ENCODE data around the gene RCSD1. TPM values are rescaled to one million over a fixed set of nuclear protein-coding genes. Genes with fewer than 3 reads are reported as not detected.
"Not testable (repeated sequence)": the region's sequence is repeated elsewhere in the genome, so short reads cannot be mapped to it uniquely, and the experiment has no call there.

The RCSD1 gene
- total RNA-seq, 2 donors from 2014 or later: 28.2 to 65.6 TPM

- ATAC-seq: no peak
- Mint-ChIP-seq H3K36me3 (no peaks in the 10 kb centered on the region), H3K9me3 (no peaks in the 10 kb centered on the region), H3K27ac (peak overlapping the region; percentile 26 to 85)
- DNase-seq (ENCODE audit: low spot score in 2 of 2): no peak
These were observed 76.3 kb downstream of the RCSD1 start for GRCh38 chr1:167706363-167706762.

- H3K9me3 Mint-ChIP-seq: no peaks in the 10 kb centered on the region
- H3K36me3 Mint-ChIP-seq: no peaks in the 10 kb centered on the region
- H3K27ac Mint-ChIP-seq: peak overlapping the region; percentile 38 to 85
- DNase-seq (ENCODE audit: low spot score in 2 of 2): no peak
- ATAC-seq: peak; percentile 51 to 74
These were observed 77.2 kb downstream of the RCSD1 start for GRCh38 chr1:167706931-167707877.

- ATAC-seq (peak; percentile 76 to 87), DNase-seq (ENCODE audit: low spot score in 2 of 2) (no peak)
- H3K9me3 Mint-ChIP-seq: no peaks in the 10 kb centered on the region
- peaks cover 0 to under 1% of the 10 kb centered on the region in 2 donors for H3K36me3 Mint-ChIP-seq
- H3K27ac Mint-ChIP-seq: peak overlapping the region; percentile 38 to 85
These were observed 77.9 kb downstream of the RCSD1 start for GRCh38 chr1:167707942-167708341.

- Mint-ChIP-seq H3K27ac (peak overlapping the region in 1 of 2 donors; percentile 85), H3K9me3 (no peaks in the 10 kb centered on the region), H3K36me3 (peaks cover 0 to 7% of the 10 kb centered on the region in 2 donors)
- no peak for DNase-seq (ENCODE audit: low spot score in 2 of 2)
- no peak for ATAC-seq
These were observed 78.9 kb downstream of the RCSD1 start for GRCh38 chr1:167708940-167709389.

- Mint-ChIP-seq H3K36me3 (peaks cover 5 to 15% of the 10 kb centered on the region in 2 donors), H3K9me3 (no peaks in the 10 kb centered on the region), H3K27ac (no peak overlapping the region)
- DNase-seq (ENCODE audit: low spot score in 2 of 2) (no peak), ATAC-seq (no peak)
These were observed 80.8 kb downstream of the RCSD1 start for GRCh38 chr1:167710836-167711235.

- Mint-ChIP-seq H3K36me3 (peaks cover 5 to 17% of the 10 kb centered on the region in 2 donors), H3K9me3 (no peaks in the 10 kb centered on the region), H3K27ac (no peak overlapping the region)
- ATAC-seq: no peak
- no peak for DNase-seq (ENCODE audit: low spot score in 2 of 2)
These were observed 81.8 kb downstream of the RCSD1 start for GRCh38 chr1:167711797-167712196.

- Mint-ChIP-seq H3K27ac (peak overlapping the region; percentile 92 to 99), H3K36me3 (peaks cover 5 to 17% of the 10 kb centered on the region in 2 donors), H3K9me3 (no peaks in the 10 kb centered on the region)
- peak in 1 of 2 donors; percentile 1 for ATAC-seq
- DNase-seq (ENCODE audit: low spot score in 2 of 2): no peak
These were observed 83.5 kb downstream of the RCSD1 start for GRCh38 chr1:167713330-167714081.

GRCh38 chr1:167714098-167714438, 84.0 kb downstream of the RCSD1 start:
- H3K9me3 Mint-ChIP-seq: no peaks in the 10 kb centered on the region
- no peak for DNase-seq (ENCODE audit: low spot score in 2 of 2)
- ATAC-seq: peak; percentile 74 to 77
- peak overlapping the region; percentile 99 for H3K27ac Mint-ChIP-seq
- peaks cover 5 to 17% of the 10 kb centered on the region in 2 donors for H3K36me3 Mint-ChIP-seq

GRCh38 chr1:167714439-167715156, 84.6 kb downstream of the RCSD1 start:
- Mint-ChIP-seq H3K9me3 (no peaks in the 10 kb centered on the region), H3K27ac (peak overlapping the region; percentile 99), H3K36me3 (peaks cover 5 to 17% of the 10 kb centered on the region in 2 donors)
- DNase-seq (ENCODE audit: low spot score in 2 of 2) (peak; percentile 91 to 92), ATAC-seq (peak; percentile 66 to 68)

GRCh38 chr1:167715157-167715999, 85.3 kb downstream of the RCSD1 start:
- peaks cover 5 to 17% of the 10 kb centered on the region in 2 donors for H3K36me3 Mint-ChIP-seq
- H3K27ac Mint-ChIP-seq: peak overlapping the region; percentile 99
- H3K9me3 Mint-ChIP-seq: no peaks in the 10 kb centered on the region
- peak; percentile 57 to 65 for ATAC-seq
- DNase-seq (ENCODE audit: low spot score in 2 of 2): peak; percentile 87 to 93

GRCh38 chr1:167716000-167716271, 85.9 kb downstream of the RCSD1 start:
- DNase-seq (ENCODE audit: low spot score in 2 of 2) (no peak), ATAC-seq (no peak)
- Mint-ChIP-seq H3K9me3 (no peaks in the 10 kb centered on the region), H3K36me3 (peaks cover 5 to 18% of the 10 kb centered on the region in 2 donors), H3K27ac (peak overlapping the region; percentile 99)

GRCh38 chr1:167717351-167717750, 87.3 kb downstream of the RCSD1 start:
- ATAC-seq: no peak
- H3K9me3 Mint-ChIP-seq: no peaks in the 10 kb centered on the region
- no peak for DNase-seq (ENCODE audit: low spot score in 2 of 2)
- H3K36me3 Mint-ChIP-seq: peaks cover 5 to 27% of the 10 kb centered on the region in 2 donors
- H3K27ac Mint-ChIP-seq: peak overlapping the region in 1 of 2 donors; percentile 99

GRCh38 chr1:167718914-167719691, 89.1 kb downstream of the RCSD1 start:
- no peak for DNase-seq (ENCODE audit: low spot score in 2 of 2)
- H3K27ac Mint-ChIP-seq: peak overlapping the region in 1 of 2 donors; percentile 19
- no peak for ATAC-seq
- no peaks in the 10 kb centered on the region for H3K9me3 Mint-ChIP-seq
- peaks cover 10 to 19% of the 10 kb centered on the region in 2 donors for H3K36me3 Mint-ChIP-seq

- not testable (repeated sequence) for DNase-seq (ENCODE audit: low spot score in 2 of 2); ATAC-seq; H3K9me3 Mint-ChIP-seq
- peaks cover 12 to 19% of the 10 kb centered on the region in 2 donors for H3K36me3 Mint-ChIP-seq
- H3K27ac Mint-ChIP-seq: peak overlapping the region in 1 of 2 donors; percentile 89
These were observed 89.8 kb downstream of the RCSD1 start for GRCh38 chr1:167719715-167720421.
